DOHH2 (cell line): ENCODE results near the gene KCTD3.
A peak's percentile ranks its signal among the peaks of the same experiment; 100 is the strongest.

Experiments used
- H3F3A ChIP-seq: fragments of 200-600 bp; sonication (generic), shearing (Covaris generic); 2 replicates; pipeline ENCODE4 v1.6.0; 2016; ENCODE audit warnings: antibody characterized with exemption, mild to moderate bottlenecking; ENCODE audit not compliant: control insufficient read depth, insufficient read depth
- H3K27ac ChIP-seq: fragments of 200-600 bp; sonication (generic); 2 replicates; pipeline ENCODE4 v1.5.1; 2014; ENCODE audit warnings: low read depth, mild to moderate bottlenecking, low read length, moderate library complexity
- H3K27me3 ChIP-seq: fragments of 200-600 bp; sonication (generic); 2 replicates; pipeline ENCODE4 v1.6.1; 2014; ENCODE audit warnings: mild to moderate bottlenecking, low read length, mixed read lengths; ENCODE audit not compliant: control insufficient read depth
- H3K36me3 ChIP-seq: fragments of 200-600 bp; sonication (generic); 2 replicates; pipeline ENCODE4 v1.6.1; 2014; ENCODE audit warnings: mild to moderate bottlenecking, low read length, moderate library complexity, mixed read lengths; ENCODE audit not compliant: control insufficient read depth
- H3K4me1 ChIP-seq: fragments of 200-600 bp; sonication (generic); 2 replicates; pipeline ENCODE4 v1.6.1; 2014; ENCODE audit warnings: mild to moderate bottlenecking, low read length, mixed read lengths; ENCODE audit not compliant: control insufficient read depth
- H3K4me2 ChIP-seq: fragments of 200-600 bp; sonication (generic); 2 replicates; pipeline ENCODE4 v1.6.0; 2014; ENCODE audit warnings: mild to moderate bottlenecking, low read length, moderate library complexity
- H3K4me3 ChIP-seq: fragments of 200-600 bp; sonication (generic); 2 replicates; pipeline ENCODE4 v1.5.1; 2014; ENCODE audit warnings: mild to moderate bottlenecking, low read length, mixed read lengths
- H3K79me2 ChIP-seq: fragments of 200-600 bp; sonication (generic); 2 replicates; pipeline ENCODE4 v1.6.1; 2014; ENCODE audit warnings: mild to moderate bottlenecking, low read length, mixed read lengths; ENCODE audit not compliant: control insufficient read depth
- H3K9me2 ChIP-seq: fragments of 200-600 bp; sonication (generic); replicated peaks from 2 replicates; pipeline ENCODE4 v1.6.1; 2014; ENCODE audit warnings: mild to moderate bottlenecking, low read length, mixed read lengths; ENCODE audit not compliant: control insufficient read depth
- H3K9me3 ChIP-seq: fragments of 200-600 bp; sonication (generic); 2 replicates; pipeline ENCODE4 v1.6.1; 2014; ENCODE audit warnings: antibody characterized with exemption, low read length, mixed read lengths; ENCODE audit not compliant: control insufficient read depth, insufficient read depth
- H4K20me1 ChIP-seq: fragments of 200-600 bp; sonication (generic); 2 replicates; pipeline ENCODE4 v1.6.0; 2014; ENCODE audit warnings: low read depth, mild to moderate bottlenecking, antibody characterized with exemption, low read length, moderate library complexity; ENCODE audit not compliant: control insufficient read depth, insufficient read depth
- EZH2phosphoT487 ChIP-seq: fragments of 200-600 bp; sonication (generic); IDR thresholded peaks from 2 replicates; pipeline ENCODE4 v1.6.1; 2017; ENCODE audit warnings: borderline replicate concordance, mild to moderate bottlenecking, antibody characterized with exemption, low read length, moderate library complexity, mixed read lengths
- TF ChIP-seq, protein P1 (sequence below): fragments of 200-600 bp; sonication (generic); IDR thresholded peaks from one replicate; pipeline ENCODE4 v1.5.1; 2014; ENCODE audit warnings: antibody characterized with exemption, mild to moderate bottlenecking, low read depth, low read length; ENCODE audit not compliant: poor library complexity, severe bottlenecking

Gene KCTD3

DNA sequence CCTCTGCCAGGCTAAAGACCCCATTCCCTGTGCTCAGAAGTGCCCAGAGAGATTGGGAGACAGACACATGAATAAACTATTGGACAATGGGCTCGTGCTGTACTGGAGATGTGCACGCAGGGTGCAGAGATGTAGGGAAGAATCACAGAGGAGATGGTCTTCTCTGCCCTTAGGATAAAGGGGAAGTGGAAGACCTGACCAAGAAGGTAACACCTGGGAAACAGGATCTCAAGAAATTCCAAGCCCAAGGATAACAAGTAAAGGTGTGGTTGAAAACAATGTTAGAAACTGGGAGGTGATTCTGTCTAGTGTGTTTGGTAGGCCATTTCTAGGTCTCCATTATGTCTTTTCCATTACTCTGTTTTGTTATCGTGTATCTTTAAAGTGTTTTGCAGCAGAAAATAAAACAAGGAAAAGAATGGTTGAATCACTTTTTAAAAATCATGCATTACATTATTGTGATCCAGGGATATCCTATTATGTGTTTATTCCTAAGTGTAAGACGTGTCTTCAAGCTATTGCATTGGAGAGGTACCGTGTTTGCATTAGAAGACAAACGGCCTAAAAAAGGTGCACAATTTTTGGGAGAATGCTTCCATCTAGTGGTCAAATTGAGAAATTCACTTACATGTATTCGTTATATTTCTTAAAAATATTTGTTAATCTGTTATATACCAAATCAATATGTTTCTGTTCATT lies 40.8 kb upstream of the KCTD3 start:
- TF ChIP-seq, protein P1, sequence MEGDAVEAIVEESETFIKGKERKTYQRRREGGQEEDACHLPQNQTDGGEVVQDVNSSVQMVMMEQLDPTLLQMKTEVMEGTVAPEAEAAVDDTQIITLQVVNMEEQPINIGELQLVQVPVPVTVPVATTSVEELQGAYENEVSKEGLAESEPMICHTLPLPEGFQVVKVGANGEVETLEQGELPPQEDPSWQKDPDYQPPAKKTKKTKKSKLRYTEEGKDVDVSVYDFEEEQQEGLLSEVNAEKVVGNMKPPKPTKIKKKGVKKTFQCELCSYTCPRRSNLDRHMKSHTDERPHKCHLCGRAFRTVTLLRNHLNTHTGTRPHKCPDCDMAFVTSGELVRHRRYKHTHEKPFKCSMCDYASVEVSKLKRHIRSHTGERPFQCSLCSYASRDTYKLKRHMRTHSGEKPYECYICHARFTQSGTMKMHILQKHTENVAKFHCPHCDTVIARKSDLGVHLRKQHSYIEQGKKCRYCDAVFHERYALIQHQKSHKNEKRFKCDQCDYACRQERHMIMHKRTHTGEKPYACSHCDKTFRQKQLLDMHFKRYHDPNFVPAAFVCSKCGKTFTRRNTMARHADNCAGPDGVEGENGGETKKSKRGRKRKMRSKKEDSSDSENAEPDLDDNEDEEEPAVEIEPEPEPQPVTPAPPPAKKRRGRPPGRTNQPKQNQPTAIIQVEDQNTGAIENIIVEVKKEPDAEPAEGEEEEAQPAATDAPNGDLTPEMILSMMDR = peak; percentile 48
- no peak for TF ChIP-seq EZH2phosphoT487
- H3K9me2 ChIP-seq = no peaks in the 10 kb centered on the region
- no peak overlapping the region for H3K4me2 ChIP-seq
- H3K4me1 ChIP-seq = no peaks in the 10 kb centered on the region
- H3F3A ChIP-seq = no peaks in the 10 kb centered on the region
- H3K27me3 ChIP-seq = no peaks in the 10 kb centered on the region
- no peaks in the 10 kb centered on the region for H4K20me1 ChIP-seq
- no peak overlapping the region for H3K27ac ChIP-seq
- H3K36me3 ChIP-seq = no peaks in the 10 kb centered on the region
- H3K79me2 ChIP-seq = no peaks in the 10 kb centered on the region
- no peak overlapping the region for H3K4me3 ChIP-seq
- H3K9me3 ChIP-seq = no peaks in the 10 kb centered on the region

DNA sequence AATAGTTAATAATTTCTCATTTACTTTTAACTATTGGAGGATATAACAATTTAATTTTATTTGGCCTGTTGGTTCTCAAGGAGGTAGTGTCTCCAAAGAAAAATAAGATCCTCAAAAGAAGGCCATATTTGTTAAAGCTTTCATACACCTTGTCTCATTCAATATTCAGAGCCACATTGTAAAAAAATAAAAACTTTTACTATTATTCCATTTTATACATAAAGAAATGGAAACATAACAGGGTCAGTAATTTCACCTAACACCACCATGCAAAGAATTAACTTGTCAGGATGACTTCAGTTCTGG lies 40.3 kb upstream of the KCTD3 start:
- no peaks in the 10 kb centered on the region for H3K9me3 ChIP-seq
- TF ChIP-seq, protein P1 = no peak
- TF ChIP-seq EZH2phosphoT487 = no peak
- H3K36me3 ChIP-seq = no peaks in the 10 kb centered on the region
- no peak overlapping the region for H3K27ac ChIP-seq
- H3K9me2 ChIP-seq = no peaks in the 10 kb centered on the region
- H3K4me1 ChIP-seq = no peaks in the 10 kb centered on the region
- H3K27me3 ChIP-seq = no peaks in the 10 kb centered on the region
- no peak overlapping the region for H3K4me2 ChIP-seq
- H3K79me2 ChIP-seq = no peaks in the 10 kb centered on the region
- no peaks in the 10 kb centered on the region for H3F3A ChIP-seq
- H4K20me1 ChIP-seq = no peaks in the 10 kb centered on the region
- no peak overlapping the region for H3K4me3 ChIP-seq

DNA sequence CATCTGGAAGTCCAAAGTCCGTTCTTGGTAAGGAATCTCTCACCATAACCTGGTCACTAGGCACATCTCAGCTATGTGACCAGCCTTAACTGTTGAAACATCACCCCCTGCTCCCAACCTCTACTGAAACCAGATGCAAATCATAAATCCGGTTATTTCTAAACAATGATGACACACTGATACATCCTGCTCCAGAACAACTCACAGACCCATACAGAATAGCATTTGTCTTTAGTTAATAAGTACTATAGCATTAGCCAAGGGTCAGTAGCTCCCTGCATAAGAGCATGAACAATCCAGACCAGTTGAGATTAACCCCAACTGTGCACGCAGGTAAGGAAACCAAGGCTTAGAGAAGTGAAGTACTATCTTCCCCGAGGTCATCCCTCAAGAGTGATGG lies 38.0 kb upstream of the KCTD3 start:
- no peak overlapping the region for H3K4me3 ChIP-seq
- H4K20me1 ChIP-seq = no peaks in the 10 kb centered on the region
- no peaks in the 10 kb centered on the region for H3K36me3 ChIP-seq
- no peak overlapping the region for H3K4me2 ChIP-seq
- TF ChIP-seq, protein P1 = no peak
- no peak for TF ChIP-seq EZH2phosphoT487
- no peaks in the 10 kb centered on the region for H3K27me3 ChIP-seq
- no peaks in the 10 kb centered on the region for H3K79me2 ChIP-seq
- H3K9me2 ChIP-seq = no peaks in the 10 kb centered on the region
- H3K27ac ChIP-seq = no peak overlapping the region
- H3K4me1 ChIP-seq = no peaks in the 10 kb centered on the region
- no peaks in the 10 kb centered on the region for H3F3A ChIP-seq
- no peaks in the 10 kb centered on the region for H3K9me3 ChIP-seq
